ENCODE measurements around the gene LMAN1L.

The LMAN1L gene

DNA sequence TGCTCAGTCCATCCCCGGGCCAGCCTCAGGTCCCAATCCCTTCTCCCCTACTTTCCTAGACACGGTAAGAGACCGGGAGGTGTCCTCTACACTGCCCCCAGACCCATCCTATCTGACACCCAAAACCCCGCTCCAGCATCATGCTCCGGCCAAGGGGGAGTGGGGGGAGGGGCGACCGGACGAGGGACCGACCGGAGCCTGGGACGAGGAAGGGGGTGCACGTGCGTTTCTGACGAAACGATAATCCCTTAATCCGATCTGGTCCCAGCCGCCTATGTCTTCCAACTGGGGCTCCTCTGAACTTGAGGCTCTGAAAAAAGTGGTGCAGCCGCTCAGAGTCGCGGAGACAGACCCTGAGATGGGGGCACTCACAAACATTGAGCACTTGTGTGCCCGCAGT lies 14.3 kb downstream of the LMAN1L start:
- H3K36me3 ChIP-seq (replicated peaks; ENCODE audit: low read depth, low read length) = no peaks in the 10 kb centered on the region
- H3K79me2 ChIP-seq (ENCODE audit: low read length) = no peaks in the 10 kb centered on the region
- 0 out of 2 replicates have a peak, but pooled peaks cover 2% of the 10 kb centered on the region for H3K27me3 ChIP-seq (ENCODE audit: low read depth, low read length)
- no peaks in the 10 kb centered on the region for H4K20me1 ChIP-seq (ENCODE audit: insufficient read depth, low read length)
- H3K9me3 ChIP-seq (ENCODE audit: insufficient read depth, low read length) = no peaks in the 10 kb centered on the region
- no peak overlapping the region for H3K4me3 ChIP-seq (ENCODE audit: low read length)
- H3K27ac ChIP-seq (ENCODE audit: low read length) = no peak overlapping the region
- no peak overlapping the region for H3K9ac ChIP-seq (ENCODE audit: low read length)
- peaks cover 26% of the 10 kb centered on the region for H3K4me1 ChIP-seq (ENCODE audit: low read length)
- TF ChIP-seq, protein P1, sequence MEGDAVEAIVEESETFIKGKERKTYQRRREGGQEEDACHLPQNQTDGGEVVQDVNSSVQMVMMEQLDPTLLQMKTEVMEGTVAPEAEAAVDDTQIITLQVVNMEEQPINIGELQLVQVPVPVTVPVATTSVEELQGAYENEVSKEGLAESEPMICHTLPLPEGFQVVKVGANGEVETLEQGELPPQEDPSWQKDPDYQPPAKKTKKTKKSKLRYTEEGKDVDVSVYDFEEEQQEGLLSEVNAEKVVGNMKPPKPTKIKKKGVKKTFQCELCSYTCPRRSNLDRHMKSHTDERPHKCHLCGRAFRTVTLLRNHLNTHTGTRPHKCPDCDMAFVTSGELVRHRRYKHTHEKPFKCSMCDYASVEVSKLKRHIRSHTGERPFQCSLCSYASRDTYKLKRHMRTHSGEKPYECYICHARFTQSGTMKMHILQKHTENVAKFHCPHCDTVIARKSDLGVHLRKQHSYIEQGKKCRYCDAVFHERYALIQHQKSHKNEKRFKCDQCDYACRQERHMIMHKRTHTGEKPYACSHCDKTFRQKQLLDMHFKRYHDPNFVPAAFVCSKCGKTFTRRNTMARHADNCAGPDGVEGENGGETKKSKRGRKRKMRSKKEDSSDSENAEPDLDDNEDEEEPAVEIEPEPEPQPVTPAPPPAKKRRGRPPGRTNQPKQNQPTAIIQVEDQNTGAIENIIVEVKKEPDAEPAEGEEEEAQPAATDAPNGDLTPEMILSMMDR (IDR thresholded peaks at IDR 0.05; ENCODE audit: low read depth, low read length) = no peak
- TF ChIP-seq EZH2phosphoT487 (IDR thresholded peaks at IDR 0.05; ENCODE audit: low read depth) = no peak
- no peak overlapping the region for H2AFZ ChIP-seq (ENCODE audit: low read depth, low read length)
- no peak overlapping the region for H3K4me2 ChIP-seq (ENCODE audit: low read length)

DNA sequence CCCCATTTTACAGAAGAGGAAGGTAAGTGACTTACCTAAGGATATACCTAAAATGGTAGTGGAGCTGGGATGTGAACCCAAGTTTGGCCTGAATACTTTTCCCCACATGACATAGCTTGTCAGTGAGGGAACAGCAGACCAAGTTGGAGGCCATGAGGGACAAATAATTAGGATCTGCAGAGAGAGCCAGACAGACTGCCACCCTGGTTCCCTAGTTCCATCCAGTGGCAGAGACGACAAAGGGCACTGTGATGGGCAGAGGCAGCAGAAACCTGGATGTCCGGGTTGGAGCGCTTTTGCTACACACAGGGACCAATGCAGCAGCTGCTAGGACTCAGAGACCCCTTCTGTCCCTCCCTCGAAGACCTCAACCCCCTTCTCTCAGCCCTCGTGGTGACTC lies 15.0 kb downstream of the LMAN1L start:
- TF ChIP-seq, protein P1 (IDR thresholded peaks at IDR 0.05; ENCODE audit: low read depth, low read length) = no peak
- TF ChIP-seq EZH2phosphoT487 (IDR thresholded peaks at IDR 0.05; ENCODE audit: low read depth) = no peak
- H3K27ac ChIP-seq (ENCODE audit: low read length) = no peak overlapping the region

DNA sequence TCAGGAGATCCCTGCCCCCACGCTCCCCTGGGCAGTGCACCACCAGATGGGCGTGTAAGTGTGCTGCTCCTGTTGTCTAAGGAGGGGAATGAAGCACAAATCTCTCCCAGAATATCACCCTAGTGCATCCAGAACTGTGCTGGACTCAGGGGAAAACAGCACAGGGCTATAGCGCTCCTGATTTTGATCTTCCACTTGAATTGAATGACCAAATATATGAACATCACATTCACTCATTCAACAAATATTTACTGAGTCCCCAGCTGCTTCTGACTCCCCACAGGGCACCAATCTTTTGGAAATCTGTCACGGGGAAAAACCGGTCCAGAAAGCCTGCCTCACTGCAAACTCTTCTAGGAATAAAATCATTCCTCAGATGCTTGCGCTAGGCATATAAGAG lies 16.2 kb downstream of the LMAN1L start:
- H3K79me2 ChIP-seq (ENCODE audit: low read length) = no peaks in the 10 kb centered on the region
- no peak overlapping the region for H2AFZ ChIP-seq (ENCODE audit: low read depth, low read length)
- H3K27me3 ChIP-seq (ENCODE audit: low read depth, low read length) = 0 out of 2 replicates have a peak, but pooled peaks cover 2% of the 10 kb centered on the region
- no peak overlapping the region for H3K27ac ChIP-seq (ENCODE audit: low read length)
- H3K9me3 ChIP-seq (ENCODE audit: insufficient read depth, low read length) = no peaks in the 10 kb centered on the region
- no peak overlapping the region for H3K4me2 ChIP-seq (ENCODE audit: low read length)
- H3K9ac ChIP-seq (ENCODE audit: low read length) = no peak overlapping the region
- H3K4me1 ChIP-seq (ENCODE audit: low read length) = peaks cover 34% of the 10 kb centered on the region
- H3K36me3 ChIP-seq (replicated peaks; ENCODE audit: low read depth, low read length) = no peaks in the 10 kb centered on the region
- TF ChIP-seq EZH2phosphoT487 (IDR thresholded peaks at IDR 0.05; ENCODE audit: low read depth) = no peak
- TF ChIP-seq, protein P1 (IDR thresholded peaks at IDR 0.05; ENCODE audit: low read depth, low read length) = no peak
- H3K4me3 ChIP-seq (ENCODE audit: low read length) = no peak overlapping the region
- no peaks in the 10 kb centered on the region for H4K20me1 ChIP-seq (ENCODE audit: insufficient read depth, low read length)

More for the DNA sequence above, 15.0 kb downstream of the LMAN1L start:
- H3K79me2 ChIP-seq (ENCODE audit: low read length) = no peaks in the 10 kb centered on the region
- 0 out of 2 replicates have a peak, but pooled peaks cover 2% of the 10 kb centered on the region for H3K27me3 ChIP-seq (ENCODE audit: low read depth, low read length)
- H3K36me3 ChIP-seq (replicated peaks; ENCODE audit: low read depth, low read length) = no peaks in the 10 kb centered on the region
- H3K9ac ChIP-seq (ENCODE audit: low read length) = no peak overlapping the region
- H4K20me1 ChIP-seq (ENCODE audit: insufficient read depth, low read length) = no peaks in the 10 kb centered on the region
- H3K4me1 ChIP-seq (ENCODE audit: low read length) = peaks cover 27% of the 10 kb centered on the region
- no peak overlapping the region for H3K4me2 ChIP-seq (ENCODE audit: low read length)
- no peak overlapping the region for H3K4me3 ChIP-seq (ENCODE audit: low read length)
- no peaks in the 10 kb centered on the region for H3K9me3 ChIP-seq (ENCODE audit: insufficient read depth, low read length)
- no peak overlapping the region for H2AFZ ChIP-seq (ENCODE audit: low read depth, low read length)

DNA sequence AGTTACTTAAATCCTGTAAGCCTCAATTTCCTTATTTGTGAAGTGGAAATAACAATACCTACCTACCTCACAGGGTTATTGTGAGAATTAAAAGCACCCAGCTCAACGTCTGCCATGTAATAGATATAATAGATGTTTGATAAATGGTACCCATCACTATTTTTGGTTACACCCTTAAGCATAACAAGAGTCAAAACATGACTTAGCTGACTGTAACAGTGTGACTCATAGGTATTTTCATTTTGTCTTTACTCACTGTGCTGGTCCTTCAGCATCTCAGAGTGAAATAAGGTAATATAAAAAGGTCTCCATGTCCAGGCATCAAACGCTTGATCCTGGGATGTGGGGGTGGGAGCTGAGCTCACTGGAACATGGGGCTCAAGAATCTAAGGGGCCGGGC lies 16.9 kb downstream of the LMAN1L start:
- Histone ChIP-seq H3K36me3 (replicated peaks; ENCODE audit: low read depth, low read length) (no peaks in the 10 kb centered on the region), H4K20me1 (ENCODE audit: insufficient read depth, low read length) (no peaks in the 10 kb centered on the region), H3K27ac (ENCODE audit: low read length) (no peak overlapping the region), H3K9me3 (ENCODE audit: insufficient read depth, low read length) (no peaks in the 10 kb centered on the region), H3K4me3 (ENCODE audit: low read length) (no peak overlapping the region), H3K4me1 (ENCODE audit: low read length) (peaks cover 34% of the 10 kb centered on the region), H3K27me3 (ENCODE audit: low read depth, low read length) (0 out of 2 replicates have a peak, but pooled peaks cover 2% of the 10 kb centered on the region), H2AFZ (ENCODE audit: low read depth, low read length) (no peak overlapping the region), H3K79me2 (ENCODE audit: low read length) (no peaks in the 10 kb centered on the region), H3K4me2 (ENCODE audit: low read length) (peak overlapping the region; percentile 23), H3K9ac (ENCODE audit: low read length) (no peak overlapping the region)
- TF ChIP-seq, protein P1 (IDR thresholded peaks at IDR 0.05; ENCODE audit: low read depth, low read length) = no peak
- TF ChIP-seq EZH2phosphoT487 (IDR thresholded peaks at IDR 0.05; ENCODE audit: low read depth) = no peak

Data from OCI-LY3 (cell line).